Measurements from ENCODE around the gene EFS. TPM values are rescaled to one million over a fixed set of nuclear protein-coding genes. Genes with fewer than 3 reads are reported as not detected.

EFS gene
- total RNA-seq, 2 experiments from 2014 or later = not detected

DNA sequence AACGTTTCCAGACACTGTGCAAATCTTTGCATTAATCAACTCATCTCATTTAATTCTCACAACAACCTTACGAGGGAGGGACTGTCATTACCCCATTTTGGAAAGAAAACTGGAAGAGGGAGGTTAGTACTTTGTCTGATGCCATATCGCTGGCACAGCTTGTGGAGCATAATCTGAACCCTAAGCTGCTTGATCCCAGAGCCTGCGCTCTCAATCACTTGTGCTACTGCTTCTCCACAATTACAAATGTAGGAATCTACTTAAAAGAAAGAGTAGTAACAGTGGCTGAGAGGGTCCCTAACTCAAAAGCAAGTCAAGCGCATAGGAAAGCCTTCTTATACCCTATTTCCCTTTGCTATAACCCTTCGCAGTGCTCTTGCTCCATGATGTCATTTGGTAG, 3.2 kb downstream of the EFS start:
- CTCF ChIA-PET = interaction anchor here (0.5 to 1.1 kb wide), 3 partner anchors 8 to 418 kb away, joined by 3 read pairs; no protein-coding TSS in a partner anchor
- POLR2A ChIA-PET = no interaction called here

DNA sequence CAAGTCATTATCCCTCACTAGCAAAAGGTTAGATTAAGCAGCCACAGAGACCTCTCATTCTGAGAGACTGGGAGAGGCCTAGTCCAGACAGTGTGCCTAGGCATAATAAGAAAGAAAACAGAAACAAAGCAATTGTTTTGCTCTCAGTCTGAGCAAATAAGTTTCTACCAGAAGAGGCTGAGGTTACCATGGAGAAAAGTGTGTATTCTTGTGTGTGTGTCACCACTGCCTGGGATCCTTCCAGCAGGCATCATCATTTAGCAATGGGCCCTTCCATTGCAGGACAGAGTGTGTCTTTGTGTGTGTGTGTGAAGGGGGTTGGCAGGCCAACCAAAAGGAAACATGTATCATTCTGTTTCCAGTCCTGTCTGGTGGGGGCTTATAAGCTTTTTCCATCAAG, 3.7 kb downstream of the EFS start:
- ChIA-PET POLR2A (no interaction called here), CTCF (interaction anchor here (1.1 kb wide), 1 partner anchor 67 kb away, joined by 3 read pairs; no protein-coding TSS in a partner anchor)

DNA sequence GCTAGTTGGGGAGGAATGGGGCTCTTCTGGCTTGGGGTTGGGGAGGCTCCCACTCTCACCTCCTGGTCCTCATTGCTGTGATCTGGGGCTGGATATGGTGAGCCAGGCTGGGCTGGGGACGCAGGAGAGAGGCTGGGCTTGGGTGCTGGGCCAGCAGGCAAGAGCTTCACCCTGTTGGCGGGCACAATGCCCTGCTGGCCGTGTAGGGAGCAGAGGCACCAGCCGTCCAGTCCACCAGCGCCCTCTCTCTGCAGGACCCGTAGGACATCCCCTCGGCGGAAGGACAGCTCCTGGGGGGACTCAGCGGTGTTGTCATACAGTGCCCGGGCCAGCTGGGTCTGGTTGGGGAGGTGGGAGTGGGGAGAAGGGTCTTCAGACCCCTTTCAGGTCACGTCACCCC, 4.5 kb downstream of the EFS start:
- POLR2A ChIA-PET = no interaction called here

DNA sequence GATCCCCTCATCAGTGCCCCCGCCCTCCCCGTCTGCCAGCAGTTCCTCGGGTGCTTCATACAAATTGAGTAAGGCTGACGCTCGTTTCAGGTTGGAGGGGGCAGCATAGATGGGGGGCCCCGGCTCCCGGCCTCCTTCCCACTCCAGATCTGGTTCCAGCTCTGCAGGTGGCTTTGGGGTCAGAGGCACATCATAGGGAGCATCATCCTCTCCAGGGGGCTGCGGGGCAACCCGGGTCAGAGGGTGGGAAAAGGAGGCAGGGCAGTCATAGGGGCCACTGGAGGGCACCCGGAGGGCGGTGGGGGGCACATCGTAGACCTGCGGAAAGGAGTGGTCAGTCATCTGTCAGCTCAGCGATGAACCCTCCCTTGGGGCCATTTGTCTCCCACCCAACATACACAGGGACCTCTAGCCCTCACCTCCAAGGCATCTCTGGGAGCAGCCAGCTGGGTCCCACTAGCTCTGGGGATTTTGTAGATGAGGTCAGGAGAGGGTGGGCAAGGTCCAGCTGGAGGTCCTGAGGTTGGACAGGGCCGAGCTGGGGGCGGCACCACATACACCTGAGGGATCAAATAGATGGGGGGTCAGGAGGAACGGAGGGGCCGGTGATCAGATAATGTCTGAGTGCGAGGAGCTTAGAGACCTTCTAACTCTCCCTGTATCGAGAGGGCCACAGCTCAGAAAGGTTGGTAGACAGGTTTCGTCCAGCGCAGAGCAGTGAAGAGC, 5.1 kb downstream of the EFS start:
- CTCF ChIA-PET = no interaction called here

More for the DNA sequence above, 4.5 kb downstream of the EFS start:
- CTCF ChIA-PET = no interaction called here

DNA sequence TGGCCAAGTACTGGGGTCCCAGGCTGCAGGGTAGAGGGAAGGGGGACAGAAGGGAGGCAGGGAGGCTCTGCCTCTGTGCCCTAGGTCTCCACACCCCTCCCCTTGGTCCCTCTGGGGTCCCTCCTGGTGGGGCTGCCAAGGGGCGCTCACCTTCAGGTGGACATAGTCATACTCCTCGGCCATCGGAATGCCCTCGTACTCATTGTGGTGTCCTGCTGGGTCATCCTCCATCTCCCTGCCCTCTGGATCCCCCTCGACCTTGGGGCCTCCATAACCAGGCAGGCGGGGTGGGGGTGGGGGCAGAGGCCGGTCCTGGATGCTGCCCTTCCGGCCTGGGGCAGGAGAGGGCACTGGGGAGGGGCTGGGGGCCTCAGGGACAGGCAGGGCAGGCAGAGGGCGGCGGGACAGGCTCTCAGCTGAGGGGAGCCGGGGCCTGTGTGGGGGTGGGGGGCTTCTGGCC, 5.8 kb downstream of the EFS start:
- ChIA-PET POLR2A (no interaction called here), CTCF (no interaction called here)

More for the DNA sequence above, 5.1 kb downstream of the EFS start:
- POLR2A ChIA-PET = no interaction called here

DNA sequence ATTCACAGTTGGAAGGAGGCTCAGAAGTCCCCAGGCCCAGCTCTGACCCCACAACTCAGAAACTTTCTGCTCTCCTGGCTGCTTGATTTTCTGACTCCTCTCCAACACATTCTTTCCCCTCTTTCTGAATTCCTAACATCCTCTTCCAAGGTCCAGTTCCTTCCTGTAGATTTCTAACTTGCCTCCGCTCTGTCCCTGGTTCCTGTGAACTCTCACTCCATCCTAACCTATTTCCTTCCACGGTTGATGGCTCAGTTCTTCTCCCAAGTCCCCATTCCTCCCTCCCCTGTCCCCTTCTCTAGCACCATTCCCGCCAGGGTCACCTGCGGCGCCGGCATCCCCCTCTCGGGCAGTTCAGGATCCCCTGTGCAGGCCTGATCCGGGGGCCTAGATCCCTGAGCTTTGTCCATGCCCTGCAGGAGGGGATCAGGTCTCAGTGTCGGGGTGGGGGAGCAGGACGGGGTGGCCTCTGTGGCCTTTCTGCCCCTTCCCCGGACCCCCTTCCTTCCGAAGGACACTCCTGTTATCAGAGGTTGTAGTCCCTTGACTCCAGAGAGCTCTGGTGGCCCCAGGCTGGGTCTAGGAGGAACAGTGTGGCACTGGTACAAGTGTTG, 6.3 kb downstream of the EFS start:
- POLR2A ChIA-PET = no interaction called here
- CTCF ChIA-PET = no interaction called here

DNA sequence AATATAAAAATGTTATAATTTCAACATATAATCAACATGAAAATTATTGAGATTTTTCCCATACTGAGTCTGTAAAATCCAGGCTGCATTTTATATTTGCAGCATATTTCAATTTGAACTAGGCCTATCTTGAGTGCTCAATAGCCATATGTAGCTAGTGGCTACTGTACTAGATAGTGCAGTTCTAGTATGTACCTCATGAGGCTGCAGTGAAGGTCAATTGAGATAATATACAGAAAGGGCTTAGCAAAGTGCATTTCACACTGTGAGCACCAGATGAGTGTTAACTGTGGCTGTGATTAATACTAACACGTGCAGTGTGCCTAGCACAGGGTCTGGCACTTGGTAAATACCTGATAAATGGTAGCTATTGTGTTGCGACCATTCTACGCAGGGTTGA, 6.9 kb downstream of the EFS start:
- ChIA-PET POLR2A (no interaction called here), CTCF (no interaction called here)

DNA sequence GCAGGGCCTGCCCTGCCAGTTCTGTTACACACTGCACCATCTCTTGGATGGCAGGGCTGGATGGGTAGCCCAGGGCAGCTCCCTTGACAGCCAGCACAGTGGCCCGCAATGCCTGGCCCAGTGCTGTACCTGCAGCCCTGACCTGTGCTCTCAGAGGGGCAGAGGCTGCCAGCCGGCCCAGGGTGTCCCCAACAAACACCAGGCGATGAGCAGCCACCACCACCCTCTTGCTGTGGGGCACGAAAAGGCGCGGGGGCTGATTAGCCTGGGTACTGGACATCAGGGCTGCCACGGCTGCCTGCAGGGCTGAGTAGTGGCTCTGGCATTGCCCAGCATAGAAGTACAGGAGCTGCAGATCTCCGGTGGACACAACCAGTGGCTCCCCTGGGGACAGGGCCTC, 7.7 kb downstream of the EFS start:
- ChIA-PET CTCF (no interaction called here), POLR2A (no interaction called here)

DNA sequence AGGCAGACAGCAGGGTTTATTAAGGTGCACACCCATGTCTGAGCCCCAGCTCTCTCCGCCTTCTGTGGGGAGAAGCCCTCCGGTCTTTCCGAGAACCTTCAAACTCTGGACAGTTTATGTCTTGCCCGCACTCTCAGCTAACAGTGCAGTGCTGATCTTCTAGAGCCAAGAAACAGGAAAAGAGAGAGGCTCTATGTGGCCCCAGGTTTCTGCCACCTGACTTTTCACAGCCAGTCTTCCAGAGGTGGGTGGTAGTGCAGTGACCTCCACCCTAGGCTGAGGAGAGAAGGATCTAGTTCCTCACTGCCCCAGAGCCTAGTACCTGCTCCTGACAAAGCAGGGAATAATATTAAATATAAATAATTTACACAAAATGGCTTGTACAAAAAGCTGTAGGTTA, 8.3 kb downstream of the EFS start:
- ChIA-PET CTCF (no interaction called here), POLR2A (no interaction called here)

DNA sequence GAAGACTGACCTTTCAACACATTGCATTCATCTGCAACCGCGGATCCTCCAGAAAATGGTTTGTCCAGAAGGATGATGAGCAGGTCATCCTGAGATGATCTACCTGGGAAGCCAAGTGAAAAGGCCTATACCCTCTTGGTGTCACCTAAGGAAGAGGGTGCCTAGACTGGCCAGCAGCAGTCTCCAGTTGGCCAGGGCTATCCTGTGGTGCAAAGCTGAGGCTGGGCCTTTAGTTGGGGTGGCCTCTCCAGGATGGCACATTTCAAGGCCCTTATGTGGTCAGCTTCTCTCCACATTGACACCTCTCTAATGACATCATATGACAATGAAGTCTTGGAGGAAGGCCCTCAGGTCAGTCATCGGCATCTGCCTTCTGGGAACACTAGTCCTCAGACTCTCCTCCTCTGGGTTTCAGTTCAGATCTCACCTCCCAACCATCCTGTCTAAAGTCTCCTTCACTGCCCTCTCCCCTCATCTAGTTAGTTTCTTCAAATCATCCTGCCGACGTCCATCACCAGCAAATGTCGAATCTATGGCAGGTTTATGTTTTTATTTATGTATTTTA, 9.0 kb downstream of the EFS start:
- ChIA-PET CTCF (no interaction called here), POLR2A (no interaction called here)

DNA sequence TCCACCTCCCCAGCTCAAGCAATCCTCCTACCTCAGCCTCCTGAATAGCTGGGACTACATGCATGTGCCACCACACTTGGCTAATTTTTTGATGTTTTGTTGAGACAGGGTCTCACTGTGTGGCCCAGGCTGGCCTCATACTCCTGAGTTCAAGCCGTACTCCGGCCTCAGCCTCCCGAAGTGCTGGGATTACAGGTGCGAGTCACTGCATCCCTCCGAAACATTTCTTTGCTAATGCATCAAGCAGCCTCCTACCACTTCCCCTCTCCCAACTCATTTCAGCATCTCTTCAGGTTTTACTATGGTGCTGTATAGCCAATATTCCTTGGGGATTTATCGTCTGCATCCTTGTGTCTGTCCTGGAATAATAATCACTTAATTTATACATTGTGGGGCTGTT, 10.0 kb downstream of the EFS start:
- ChIA-PET POLR2A (no interaction called here), CTCF (interaction anchor here (1.6 kb wide), 1 partner anchor 53 kb away, joined by 5 read pairs; no protein-coding TSS in a partner anchor)

DNA sequence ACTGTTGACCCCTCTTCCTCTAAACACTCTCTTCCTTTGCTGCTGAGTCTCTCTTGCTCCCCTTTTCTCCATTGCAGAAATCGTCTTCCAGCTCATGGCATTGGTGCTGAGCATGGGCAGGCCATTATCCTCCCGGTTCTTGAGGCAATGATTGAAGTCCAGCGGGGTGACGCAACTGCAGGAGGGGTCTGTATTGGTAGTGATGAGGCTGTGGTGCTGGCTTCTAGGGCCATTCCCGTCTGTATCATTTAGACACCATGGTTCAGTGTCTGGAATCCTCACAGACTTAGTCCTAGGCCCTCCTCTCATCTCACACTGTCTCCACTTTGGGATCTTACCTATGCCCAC, 11.6 kb downstream of the EFS start:
- ChIA-PET POLR2A (no interaction called here), CTCF (interaction anchor here (1.0 to 1.6 kb wide), 3 partner anchors 9 to 233 kb away, joined by 3 to 5 read pairs (median 3); no protein-coding TSS in a partner anchor)

DNA sequence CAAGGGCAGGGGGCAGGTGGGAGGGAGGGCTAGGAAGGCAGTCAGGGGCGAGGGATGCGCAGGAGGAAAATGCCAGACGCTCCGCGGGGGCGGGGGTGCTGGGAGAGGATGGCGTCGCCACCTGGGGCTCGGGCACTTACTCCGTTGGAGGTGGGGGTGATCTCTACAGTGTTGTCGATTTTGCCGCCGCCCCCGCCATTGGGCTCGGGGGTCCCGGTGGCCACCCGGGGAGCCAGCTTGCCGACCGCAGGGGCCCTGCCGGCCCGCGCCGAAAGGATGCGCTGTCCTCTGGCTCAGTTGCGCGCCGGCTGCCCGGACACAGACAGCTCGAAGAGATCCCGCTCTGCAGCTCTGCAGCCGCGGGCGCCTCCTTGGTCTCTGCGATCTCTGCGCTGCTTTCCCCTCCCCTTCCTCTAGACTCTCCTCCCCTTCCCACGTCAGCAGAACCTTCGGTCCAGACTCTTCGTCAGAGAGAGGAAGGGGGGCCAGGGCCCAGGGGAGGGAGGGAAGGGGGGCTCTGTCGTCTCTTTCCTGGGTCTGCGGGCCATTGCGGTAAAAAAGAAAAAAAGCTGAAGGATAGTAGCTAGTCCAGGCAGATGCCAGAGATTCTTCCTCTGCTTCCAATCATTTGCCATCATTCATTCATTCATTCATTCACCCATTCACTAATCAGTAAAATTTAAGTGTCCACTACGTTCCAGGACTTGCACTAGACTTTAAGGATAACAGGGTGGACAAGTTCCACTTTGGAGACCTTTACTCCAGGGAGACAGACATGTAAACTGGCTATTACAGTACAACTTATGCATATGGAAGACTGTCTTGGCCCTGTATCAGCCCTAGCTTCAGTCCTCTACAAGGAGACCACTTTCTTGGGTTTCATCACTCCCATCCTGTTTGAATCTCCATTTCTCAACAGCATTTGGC, 12.2 kb downstream of the EFS start, which contains the start of gene SLC22A17:
Gene SLC22A17 (minus strand): TSS at position 382 of the 927 bp plus-strand sequence.
- ChIA-PET CTCF (interaction anchor here (0.6 to 1.2 kb wide), 6 partner anchors 9 to 232 kb away, joined by 3 to 5 read pairs (median 3); no protein-coding TSS in a partner anchor), POLR2A (no interaction called here)

DNA sequence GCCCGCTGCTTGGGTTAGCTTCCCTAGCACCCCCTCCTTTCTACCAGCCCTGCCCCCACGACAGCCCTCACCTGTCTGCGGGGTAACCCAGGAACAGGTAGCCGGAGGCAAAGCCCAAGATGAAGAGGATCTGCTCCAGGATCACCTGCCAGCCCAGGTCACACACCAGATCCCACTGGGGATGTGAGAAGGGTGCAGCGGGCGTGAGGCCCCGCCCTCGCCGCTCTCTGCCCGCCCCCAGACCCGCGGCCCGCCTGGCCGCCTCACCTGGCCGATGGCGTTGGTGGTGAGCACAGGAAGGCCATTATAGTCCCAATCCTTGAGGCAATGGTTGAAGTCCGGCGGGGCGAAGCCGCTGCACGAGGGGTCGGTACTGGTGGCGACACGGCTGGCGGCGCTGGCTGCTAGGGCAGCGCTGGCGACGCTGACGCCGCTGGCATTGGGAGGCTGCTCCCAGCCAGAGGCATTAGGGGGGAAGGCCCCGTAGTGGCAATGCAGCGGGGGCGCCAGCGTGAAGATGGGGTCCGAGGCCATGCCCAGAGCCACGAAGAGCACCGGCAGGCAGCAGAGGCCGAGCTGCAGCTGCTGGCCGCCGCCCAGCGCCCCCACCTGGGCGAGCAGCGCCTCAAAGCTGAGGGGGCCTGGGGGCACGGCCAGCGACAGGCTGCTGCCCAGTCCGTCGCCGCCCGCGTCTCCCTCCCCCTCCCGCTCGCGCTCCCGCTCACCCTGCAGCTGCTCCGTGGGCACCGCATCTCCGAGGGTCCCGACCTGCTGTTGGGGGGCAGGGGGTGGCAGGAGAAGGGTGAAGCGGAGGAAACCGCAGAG, 13.1 kb downstream of the EFS start:
- CTCF ChIA-PET = interaction anchor here (0.9 to 1.2 kb wide), 3 partner anchors 11 to 85 kb away, joined by 3 to 5 read pairs (median 4); no protein-coding TSS in a partner anchor
- POLR2A ChIA-PET = no interaction called here

DNA sequence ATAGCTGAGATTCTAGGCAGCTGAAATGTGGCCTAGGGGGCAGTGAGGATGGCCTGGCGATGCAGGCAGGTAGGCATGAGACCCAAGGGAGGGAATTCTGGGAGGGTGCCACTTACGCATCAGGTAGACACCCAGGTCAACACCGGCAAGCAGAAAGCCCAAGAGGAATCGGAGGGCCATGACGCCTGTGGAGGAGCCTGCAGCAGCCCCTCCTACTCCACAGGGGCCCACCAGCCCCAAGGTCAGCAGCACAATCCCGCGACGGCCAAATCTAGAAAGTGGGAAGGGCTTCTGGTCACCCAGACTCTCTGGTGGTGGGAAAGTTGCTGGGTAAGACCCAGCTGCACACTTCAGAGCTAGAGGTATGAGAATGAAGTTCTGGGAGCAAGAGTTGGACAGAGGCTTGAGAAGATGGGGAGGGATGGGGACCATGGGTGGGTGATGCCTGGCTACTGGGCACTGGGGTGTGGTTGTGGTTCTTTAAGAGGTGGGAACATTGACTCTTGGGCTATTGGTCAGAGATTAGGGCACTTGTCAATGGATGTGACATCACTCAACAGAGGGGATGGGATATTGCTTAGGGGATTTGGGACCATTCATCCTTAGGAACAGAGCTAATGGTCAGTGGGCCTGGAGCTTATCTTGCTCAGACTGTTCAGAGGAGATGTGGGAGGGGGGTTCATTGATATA, 15.7 kb downstream of the EFS start:
- ChIA-PET POLR2A (no interaction called here), CTCF (no interaction called here)

DNA sequence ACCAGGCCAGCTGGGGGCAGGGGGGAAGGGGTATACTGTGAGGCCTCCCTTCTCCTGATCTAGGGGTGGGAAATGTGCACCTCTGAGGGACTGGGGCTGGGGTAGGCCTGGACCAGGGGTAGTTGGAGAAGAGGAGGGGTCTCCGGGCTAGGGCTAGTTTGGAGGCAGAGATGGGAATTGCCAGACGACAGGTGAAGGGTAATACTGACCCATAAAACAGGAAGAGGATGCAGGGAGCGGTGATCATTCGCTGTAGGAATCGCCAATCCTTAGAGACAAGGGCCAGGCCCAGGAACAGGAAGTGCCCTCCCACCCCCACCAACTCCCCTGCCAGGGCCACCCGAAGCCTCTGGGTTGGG, 16.7 kb downstream of the EFS start:
- POLR2A ChIA-PET = no interaction called here
- CTCF ChIA-PET = no interaction called here

DNA sequence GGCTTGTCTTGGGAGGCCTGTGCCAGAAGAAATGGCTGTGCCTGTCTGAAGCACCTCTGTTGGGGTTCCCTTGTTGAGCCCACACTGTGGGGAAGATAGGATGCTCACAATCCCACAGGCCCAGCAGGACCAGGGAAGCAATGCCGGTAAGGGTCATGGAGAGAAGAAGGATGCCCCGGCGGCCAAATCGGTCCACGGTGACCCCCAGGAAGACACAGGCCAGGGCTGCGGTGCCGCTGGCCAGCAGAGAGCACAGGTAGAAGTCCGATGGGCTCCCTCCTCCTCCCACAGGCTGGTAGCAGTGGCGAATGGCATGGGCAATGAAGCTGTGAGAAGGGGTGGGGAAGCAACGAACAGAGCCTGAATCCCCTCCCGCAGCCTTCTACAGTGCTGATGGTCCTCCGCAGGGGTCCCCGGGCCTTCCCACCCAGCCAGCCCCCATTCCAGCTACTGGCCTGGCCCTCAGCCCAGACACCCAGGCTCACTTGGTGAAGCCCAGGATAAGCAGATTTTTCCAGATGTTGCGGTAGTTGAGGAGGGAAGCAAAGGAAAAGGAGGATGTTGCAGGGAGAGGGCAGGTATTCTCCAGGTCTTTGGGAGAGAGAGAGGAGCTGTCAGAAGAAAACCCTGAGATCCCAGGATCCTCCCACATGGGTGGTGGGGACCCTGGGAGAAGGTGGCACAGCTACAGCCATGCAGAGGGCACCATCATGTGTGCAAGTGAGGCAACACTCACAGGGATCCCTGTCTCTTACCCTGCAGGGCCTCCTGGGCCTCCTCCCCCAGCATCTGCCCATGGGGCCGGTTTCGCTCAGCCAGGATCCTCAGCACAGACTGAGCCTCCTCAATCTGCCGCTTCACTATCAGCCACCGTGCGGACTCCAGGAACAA, 17.3 kb downstream of the EFS start:
- CTCF ChIA-PET = no interaction called here
- POLR2A ChIA-PET = no interaction called here
